BLaER1 (cell line): ENCODE measurements around the gene MATR3.
A peak's percentile ranks its signal among the peaks of the same experiment; 100 is the strongest.

ENCODE experiments used
- H3K27ac ChIP-seq: shearing (Covaris generic); formaldehyde crosslinking; 2 replicates; pipeline ENCODE4 v1.8.1; 2022
- H3K27me3 ChIP-seq: shearing (Covaris generic); formaldehyde crosslinking; 2 replicates; pipeline ENCODE4 v1.8.1; 2022
- H3K36me3 ChIP-seq: shearing (Covaris generic); formaldehyde crosslinking; 2 replicates; pipeline ENCODE4 v1.8.1; 2022
- H3K4me1 ChIP-seq: shearing (Covaris generic); formaldehyde crosslinking; 2 replicates; pipeline ENCODE4 v1.8.1; 2022
- H3K4me2 ChIP-seq: shearing (Covaris generic); formaldehyde crosslinking; 2 replicates; pipeline ENCODE4 v1.8.1; 2022
- H3K4me3 ChIP-seq: shearing (Covaris generic); formaldehyde crosslinking; 2 replicates; pipeline ENCODE4 v1.8.1; 2022
- H3K9ac ChIP-seq: shearing (Covaris generic); formaldehyde crosslinking; 2 replicates; pipeline ENCODE4 v1.8.1; 2022
- H3K9me3 ChIP-seq: shearing (Covaris generic); formaldehyde crosslinking; 2 replicates; pipeline ENCODE4 v1.8.1; 2022
- H4K20me1 ChIP-seq: shearing (Covaris generic); formaldehyde crosslinking; 2 replicates; pipeline ENCODE4 v1.8.1; 2022
- Cebpa-rat ChIP-seq: shearing (Covaris generic); IDR thresholded peaks from 2 replicates; pipeline ENCODE4 v1.8.1; 2022

The MATR3 gene

DNA sequence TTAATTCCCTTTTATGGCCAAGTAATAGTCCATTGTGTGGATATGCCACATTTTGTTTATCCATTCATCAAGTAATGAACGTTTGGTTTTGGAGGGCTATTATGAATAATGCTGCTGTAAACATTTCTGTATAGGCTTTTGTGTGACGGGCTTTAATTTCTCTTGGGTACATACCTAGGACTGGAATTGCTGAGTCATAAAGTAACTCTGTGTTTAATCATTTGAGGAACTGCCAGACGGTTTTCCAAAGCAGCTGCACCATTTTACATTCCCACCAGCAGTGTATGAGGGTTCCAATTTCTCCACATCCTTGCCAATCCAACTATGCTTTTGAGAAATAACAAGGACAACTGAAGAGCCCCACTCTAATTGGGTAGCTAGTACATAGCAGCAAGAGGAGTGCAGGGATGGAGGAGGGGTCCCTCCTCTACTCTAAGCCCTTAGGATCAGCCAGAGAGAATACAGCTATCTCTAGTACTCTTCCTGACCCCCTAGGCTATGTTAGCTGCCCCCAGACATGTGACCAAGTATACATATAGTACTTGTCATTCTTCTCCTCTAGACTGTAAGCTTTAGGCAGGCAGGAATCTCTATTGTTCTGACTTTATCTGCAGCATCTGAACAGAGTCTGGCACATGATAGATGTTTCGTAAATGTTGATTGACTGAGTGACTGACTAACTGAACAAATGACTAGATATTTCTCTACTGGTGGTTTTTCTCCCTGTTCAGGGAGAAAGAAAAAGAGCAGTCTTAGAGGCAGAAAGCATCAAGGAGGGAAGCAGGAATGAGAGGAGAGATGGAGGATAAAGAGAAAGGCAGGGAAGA lies 22.1 kb upstream of the MATR3 start:
- no peak overlapping the region for H3K9ac ChIP-seq
- H3K4me2 ChIP-seq, result no peak overlapping the region
- peaks cover 14% of the 10 kb centered on the region for H4K20me1 ChIP-seq
- no peak for TF ChIP-seq Cebpa-rat
- no peak overlapping the region for H3K27ac ChIP-seq
- no peak overlapping the region for H3K4me3 ChIP-seq
- peaks cover 46% of the 10 kb centered on the region for H3K4me1 ChIP-seq
- no peaks in the 10 kb centered on the region for H3K27me3 ChIP-seq
- peaks cover 14% of the 10 kb centered on the region for H3K36me3 ChIP-seq
- H3K9me3 ChIP-seq, result no peaks in the 10 kb centered on the region

- Histone ChIP-seq H3K4me1 (peaks cover 57% of the 10 kb centered on the region), H3K9ac (no peak overlapping the region)
These were observed 20.8 kb upstream of the MATR3 start for GRCh38 chr5:139272471-139273321.

GRCh38 chr5:139273322-139273571 lies 20.3 kb upstream of the MATR3 start:
- Histone ChIP-seq H3K9me3 (no peaks in the 10 kb centered on the region), H3K27ac (peak overlapping the region; percentile 95), H3K4me3 (peak overlapping the region; percentile 81), H3K27me3 (no peaks in the 10 kb centered on the region), H3K9ac (peak overlapping the region; percentile 95), H3K36me3 (peaks cover 31% of the 10 kb centered on the region), H3K4me2 (peak overlapping the region; percentile 89), H4K20me1 (peaks cover 32% of the 10 kb centered on the region), H3K4me1 (peaks cover 57% of the 10 kb centered on the region)
- TF ChIP-seq Cebpa-rat, result no peak

More at GRCh38 chr5:139272471-139273321, 20.8 kb upstream of the MATR3 start:
- Histone ChIP-seq H4K20me1 (peaks cover 27% of the 10 kb centered on the region), H3K27ac (no peak overlapping the region), H3K36me3 (peaks cover 25% of the 10 kb centered on the region), H3K9me3 (no peaks in the 10 kb centered on the region), H3K4me2 (peak overlapping the region; percentile 89), H3K27me3 (no peaks in the 10 kb centered on the region), H3K4me3 (peak overlapping the region; percentile 81)
- TF ChIP-seq Cebpa-rat, result no peak

DNA sequence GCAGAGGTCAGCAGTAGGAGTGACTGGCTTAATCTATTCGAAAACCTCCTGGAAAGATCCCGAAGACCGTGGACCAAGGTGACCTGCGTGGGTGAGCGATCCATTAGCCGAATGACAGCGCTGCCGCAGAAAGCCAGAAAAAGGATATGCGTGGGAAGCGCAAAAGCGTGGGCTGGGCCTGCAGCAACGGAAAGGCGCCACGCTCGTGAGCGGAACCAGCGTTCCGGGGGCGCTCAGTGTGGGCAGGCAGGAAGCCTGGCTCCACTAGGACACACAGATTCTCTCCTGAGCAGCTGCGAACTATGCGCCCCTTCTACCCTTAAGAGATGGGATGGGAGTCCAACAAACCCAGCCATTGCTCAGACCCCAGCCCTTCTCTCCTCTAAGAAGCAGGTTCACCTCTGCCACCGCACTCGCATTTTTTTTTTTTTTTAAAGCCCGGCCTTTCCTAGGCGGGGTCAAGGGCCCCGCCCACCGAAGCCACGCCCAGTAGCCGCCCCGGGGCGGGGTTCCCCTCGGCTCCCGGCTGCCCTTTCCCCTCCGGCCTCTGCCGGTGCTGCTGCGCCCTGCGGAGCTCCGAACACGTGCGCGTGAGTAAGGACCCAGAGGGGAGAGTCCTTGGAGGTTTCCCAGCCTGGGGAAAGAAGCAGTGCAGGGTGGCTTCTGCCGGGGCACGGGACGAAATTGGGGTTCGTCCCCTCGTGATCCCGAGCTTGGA lies 19.8 kb upstream of the MATR3 start:
- Histone ChIP-seq H3K27me3 (no peaks in the 10 kb centered on the region), H3K9ac (peak overlapping the region; percentile 95), H3K4me3 (peak overlapping the region; percentile 81), H3K4me1 (peaks cover 57% of the 10 kb centered on the region), H3K4me2 (peak overlapping the region; percentile 89), H3K36me3 (peaks cover 36% of the 10 kb centered on the region), H3K9me3 (no peaks in the 10 kb centered on the region), H4K20me1 (peaks cover 37% of the 10 kb centered on the region), H3K27ac (peak overlapping the region; percentile 95)
- TF ChIP-seq Cebpa-rat, result no peak

DNA sequence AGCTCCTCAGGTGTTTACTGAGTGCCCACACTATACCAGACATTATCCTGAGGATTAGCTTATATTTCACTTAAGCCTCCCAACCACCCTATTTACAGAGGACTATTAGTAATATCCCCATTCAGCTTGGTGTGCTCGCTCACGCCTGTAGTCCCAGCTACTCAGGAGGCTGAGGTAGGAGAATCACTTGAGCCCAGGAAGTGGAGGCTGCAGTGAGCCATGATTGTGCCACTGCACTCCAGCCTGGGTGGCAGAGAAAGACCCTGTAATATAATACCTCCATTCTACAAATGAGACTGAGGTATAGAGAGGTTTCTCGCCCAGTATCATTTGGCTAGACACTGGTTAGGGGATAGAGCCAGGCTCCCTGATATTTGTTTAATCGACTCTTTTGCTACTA lies 18.0 kb upstream of the MATR3 start:
- H3K4me1 ChIP-seq, result peaks cover 70% of the 10 kb centered on the region
- peaks cover 55% of the 10 kb centered on the region for H4K20me1 ChIP-seq
- TF ChIP-seq Cebpa-rat, result no peak
- H3K9me3 ChIP-seq, result no peaks in the 10 kb centered on the region
- H3K27me3 ChIP-seq, result no peaks in the 10 kb centered on the region
- peaks cover 54% of the 10 kb centered on the region for H3K36me3 ChIP-seq
- peak overlapping the region; percentile 89 for H3K4me2 ChIP-seq
- peak overlapping the region; percentile 81 for H3K4me3 ChIP-seq
- peak overlapping the region; percentile 95 for H3K9ac ChIP-seq
- peak overlapping the region; percentile 95 for H3K27ac ChIP-seq

- H3K27me3 ChIP-seq, result no peaks in the 10 kb centered on the region
These were observed 17.6 kb upstream of the MATR3 start for GRCh38 chr5:139275956-139276355.

DNA sequence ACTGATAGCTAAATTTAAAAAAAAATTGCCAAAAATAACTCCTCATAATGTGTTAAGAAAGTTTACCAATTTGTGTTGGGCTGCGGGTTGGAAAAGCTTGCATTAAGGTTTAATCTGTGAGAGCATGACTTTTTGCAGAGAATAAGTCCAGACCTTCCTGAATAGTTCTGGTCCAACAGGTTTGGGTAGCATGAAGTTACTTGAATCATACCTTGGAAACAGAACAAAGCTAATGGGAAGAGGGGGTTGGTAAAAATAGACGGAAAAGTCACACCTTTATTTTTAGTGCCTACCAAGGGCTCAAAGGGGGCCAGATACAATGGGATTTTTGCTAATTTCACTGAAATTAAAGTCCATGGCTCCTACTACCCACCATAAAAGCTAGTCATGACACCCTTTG lies 17.1 kb upstream of the MATR3 start:
- no peaks in the 10 kb centered on the region for H3K9me3 ChIP-seq
- H4K20me1 ChIP-seq, result peaks cover 64% of the 10 kb centered on the region
- peak overlapping the region; percentile 81 for H3K4me3 ChIP-seq
- H3K9ac ChIP-seq, result peak overlapping the region; percentile 95; the same call in 1 of the 2 replicates
- H3K4me1 ChIP-seq, result peaks cover 79% of the 10 kb centered on the region
- TF ChIP-seq Cebpa-rat, result no peak
- peak overlapping the region; percentile 95; the same call in 1 of the 2 replicates for H3K27ac ChIP-seq
- H3K27me3 ChIP-seq, result no peaks in the 10 kb centered on the region
- H3K36me3 ChIP-seq, result peaks cover 63% of the 10 kb centered on the region
- peak overlapping the region; percentile 89 for H3K4me2 ChIP-seq

More at GRCh38 chr5:139275956-139276355, 17.6 kb upstream of the MATR3 start:
- no peak for TF ChIP-seq Cebpa-rat
- peak overlapping the region; percentile 95 for H3K27ac ChIP-seq
- H3K4me1 ChIP-seq, result peaks cover 74% of the 10 kb centered on the region
- no peaks in the 10 kb centered on the region for H3K9me3 ChIP-seq
- peaks cover 58% of the 10 kb centered on the region for H3K36me3 ChIP-seq
- peak overlapping the region; percentile 89 for H3K4me2 ChIP-seq
- peak overlapping the region; percentile 95 for H3K9ac ChIP-seq
- peak overlapping the region; percentile 81 for H3K4me3 ChIP-seq
- H4K20me1 ChIP-seq, result peaks cover 59% of the 10 kb centered on the region

GRCh38 chr5:139277171-139277570 lies 16.4 kb upstream of the MATR3 start:
- H3K9me3 ChIP-seq, result no peaks in the 10 kb centered on the region
- H3K27ac ChIP-seq, result peak overlapping the region; percentile 31; the same call in 1 of the 2 replicates

DNA sequence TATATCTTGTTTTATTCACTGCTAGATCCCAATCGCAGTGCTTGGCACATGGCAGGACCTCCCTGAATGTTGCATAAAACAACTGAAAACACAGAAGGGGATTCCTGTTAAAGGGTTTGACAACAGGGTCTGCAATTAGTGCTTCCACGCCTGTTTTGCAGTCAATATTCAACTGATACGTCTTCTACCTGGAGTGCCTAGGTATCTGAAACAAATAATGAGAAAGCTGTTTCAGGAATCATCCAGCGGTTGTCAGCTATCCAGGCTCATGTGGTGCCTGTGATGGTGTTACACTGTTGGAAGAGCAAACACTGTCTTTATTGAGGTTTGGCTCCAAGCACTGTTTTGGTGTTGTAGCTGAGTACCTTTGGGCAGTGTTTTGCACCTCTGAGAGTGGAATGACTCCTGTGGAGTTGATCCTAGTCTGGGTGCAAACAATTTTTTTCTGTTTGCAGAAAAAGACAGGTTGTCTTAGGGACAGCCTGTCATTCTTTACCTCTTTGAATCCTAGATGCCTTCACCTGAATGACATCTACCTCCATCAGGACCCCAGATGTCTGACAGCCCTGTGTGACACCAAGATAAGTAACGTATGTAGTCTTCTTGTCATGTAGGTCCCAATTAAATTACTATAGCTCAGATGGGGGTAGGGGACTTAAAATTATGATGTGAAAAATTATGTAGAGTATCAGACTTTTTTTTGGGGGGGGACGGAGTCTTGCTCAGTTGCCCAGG lies 14.8 kb upstream of the MATR3 start:
- peak overlapping the region; percentile 89; the same call in 1 of the 2 replicates for H3K4me2 ChIP-seq
- no peak for TF ChIP-seq Cebpa-rat
- peaks cover 86% of the 10 kb centered on the region for H4K20me1 ChIP-seq
- H3K4me3 ChIP-seq, result no peak overlapping the region
- H3K36me3 ChIP-seq, result peaks cover 86% of the 10 kb centered on the region
- peak overlapping the region; percentile 32; the same call in 1 of the 2 replicates for H3K9ac ChIP-seq
- H3K4me1 ChIP-seq, result peaks cover 71% of the 10 kb centered on the region
- no peaks in the 10 kb centered on the region for H3K27me3 ChIP-seq
- no peaks in the 10 kb centered on the region for H3K9me3 ChIP-seq
- no peak overlapping the region; the same call in 1 of the 2 replicates for H3K27ac ChIP-seq

More at GRCh38 chr5:139277171-139277570, 16.4 kb upstream of the MATR3 start:
- peak overlapping the region; percentile 95; the same call in 1 of the 2 replicates for H3K9ac ChIP-seq
- H3K4me3 ChIP-seq, result peak overlapping the region; percentile 81; the same call in 1 of the 2 replicates
- peaks cover 71% of the 10 kb centered on the region for H4K20me1 ChIP-seq
- TF ChIP-seq Cebpa-rat, result no peak
- peak overlapping the region; percentile 89 for H3K4me2 ChIP-seq
- H3K36me3 ChIP-seq, result peaks cover 70% of the 10 kb centered on the region
- H3K4me1 ChIP-seq, result peaks cover 84% of the 10 kb centered on the region
- H3K27me3 ChIP-seq, result no peaks in the 10 kb centered on the region
